Mucosa of gallbladder (tissue), 1 donor: ENCODE results near the gene IP6K2. TPM values are rescaled to one million over a fixed set of nuclear protein-coding genes. Genes with fewer than 3 reads are reported as not detected.
A peak's percentile ranks its signal among the peaks of the same experiment; 100 is the strongest.
"Not testable (repeated sequence)": the region's sequence is repeated elsewhere in the genome, so short reads cannot be mapped to it uniquely, and the experiment has no call there.

Source experiments
- DNase-seq: peaks from one replicate; pipeline ENCODE4 v3.0.0-alpha.2; 2020; ENCODE audit warnings: low spot score
- total RNA-seq: library from RNA; stranded (reverse); gene quantifications from one replicate; pipeline ENCODE4 v1.2.1, GENCODE V29; 2021
- donor health status: DM: no; HTN: no; CAD: no.

Gene IP6K2
- total RNA-seq, 1 donor from 2014 or later = 98.3 TPM

DNA sequence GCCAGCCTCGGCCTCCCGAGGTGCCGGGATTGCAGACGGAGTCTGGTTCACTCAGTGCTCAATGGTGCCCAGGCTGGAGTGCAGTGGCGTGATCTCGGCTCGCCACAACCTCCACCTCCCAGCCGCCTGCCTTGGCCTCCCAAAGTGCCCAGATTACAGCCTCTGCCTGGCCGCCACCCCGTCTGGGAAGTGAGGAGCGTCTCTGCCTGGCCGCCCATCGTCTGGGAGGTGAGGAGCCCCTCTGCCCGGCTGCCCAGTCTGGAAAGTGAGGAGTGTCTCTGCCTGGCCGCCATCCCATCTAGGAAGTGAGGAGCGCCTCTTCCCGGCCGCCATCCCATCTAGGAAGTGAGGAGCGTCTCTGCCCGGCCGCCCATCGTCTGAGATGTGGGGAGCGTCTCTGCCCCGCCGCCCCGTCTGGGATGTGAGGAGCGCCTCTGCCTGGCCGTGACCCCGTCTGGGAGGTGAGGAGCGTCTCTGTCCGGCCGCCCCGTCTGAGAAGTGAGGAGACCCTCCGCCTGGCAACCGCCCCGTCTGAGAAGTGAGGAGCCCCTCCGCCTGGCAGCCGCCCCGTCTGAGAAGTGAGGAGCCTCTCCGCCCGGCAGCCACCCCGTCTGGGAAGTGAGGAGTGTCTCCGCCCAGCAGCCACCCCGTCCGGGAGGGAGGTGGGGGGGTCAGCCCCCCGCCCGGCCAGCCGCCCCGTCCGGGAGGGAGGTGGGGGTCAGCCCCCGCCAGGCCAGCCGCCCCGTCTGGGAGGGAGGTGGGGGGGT, 16.9 kb upstream of the IP6K2 start:
- DNase-seq = not testable (repeated sequence)

DNA sequence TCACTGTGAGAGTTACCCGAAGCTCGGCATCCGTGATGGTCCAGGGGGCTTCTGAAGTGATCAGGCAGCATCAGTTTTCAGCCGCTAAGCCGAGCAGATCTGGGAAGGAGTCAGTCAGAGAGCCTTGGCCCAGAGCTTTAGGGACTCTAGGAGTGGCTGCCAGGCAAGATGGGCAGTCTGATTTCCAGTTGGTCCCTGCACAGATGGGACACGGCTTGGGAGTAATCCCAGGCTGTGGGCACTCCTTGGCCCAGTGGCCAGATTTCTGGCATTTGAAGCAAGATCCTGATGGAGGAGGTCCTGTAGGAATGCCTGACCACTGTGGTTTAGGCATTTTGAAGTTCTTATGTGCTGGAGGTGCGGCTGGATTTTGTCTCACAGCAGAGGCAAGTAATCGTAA, 10.5 kb upstream of the IP6K2 start:
- no peak for DNase-seq

DNA sequence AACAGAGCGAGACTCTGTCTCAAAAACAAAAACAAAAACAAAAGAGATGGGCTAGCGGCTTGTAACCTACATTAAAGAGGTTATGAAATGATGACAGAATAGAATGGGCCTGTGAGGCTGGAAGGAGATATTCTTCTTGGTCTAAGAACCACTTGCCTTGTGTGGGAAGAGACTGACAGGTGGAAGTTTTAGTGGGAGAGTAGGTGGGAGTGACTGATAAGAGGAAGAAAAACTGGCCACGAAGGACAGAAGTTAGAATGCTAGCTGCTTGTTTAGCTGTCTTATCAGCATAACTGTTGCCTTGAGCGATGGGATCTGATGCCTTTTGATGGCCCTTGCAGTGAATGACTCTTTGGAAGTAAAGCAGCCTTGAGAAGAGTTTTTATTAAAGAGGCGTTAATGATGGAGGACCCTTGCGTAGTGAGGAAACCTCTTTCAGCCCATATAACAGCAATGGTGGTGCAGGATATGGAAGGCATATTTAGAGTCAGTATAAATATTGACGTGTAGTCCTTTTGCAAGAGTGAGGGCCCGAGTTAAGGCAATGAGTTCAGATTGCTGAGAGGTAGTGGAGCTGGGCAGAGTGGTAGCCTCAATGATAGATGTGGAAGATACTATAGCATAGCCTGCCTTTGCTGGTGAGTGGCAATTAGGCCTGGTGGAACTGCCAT, 8.3 kb upstream of the IP6K2 start:
- not testable (repeated sequence) for DNase-seq

DNA sequence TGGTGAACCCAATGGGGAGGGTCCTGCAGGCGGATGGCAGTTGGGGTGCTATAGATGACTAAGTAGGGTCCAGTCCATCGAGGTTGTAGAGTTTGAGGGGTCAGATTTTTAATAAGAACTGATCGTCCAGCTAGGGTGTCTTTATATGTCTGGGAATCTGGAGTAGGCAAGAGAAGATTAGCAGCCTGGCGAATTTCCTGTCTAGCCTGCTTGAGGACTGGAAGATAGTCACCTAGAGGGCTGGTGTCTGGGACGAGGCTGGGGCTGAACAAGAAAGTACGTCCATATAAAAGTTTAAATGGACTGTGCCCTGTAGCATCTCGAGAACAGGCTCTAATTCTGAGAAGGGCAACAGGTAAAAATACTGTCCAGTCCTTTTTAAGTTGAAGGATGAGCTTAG, 6.7 kb upstream of the IP6K2 start:
- no peak for DNase-seq

GRCh38 chr3:48723293-48723692, 6.3 kb upstream of the IP6K2 start:
- DNase-seq = not testable (repeated sequence)

GRCh38 chr3:48716508-48716981, 476 bp downstream of the IP6K2 start:
- DNase-seq = no peak

GRCh38 chr3:48715174-48715800, 1.7 kb downstream of the IP6K2 start:
- DNase-seq = no peak

GRCh38 chr3:48711727-48712126, 5.3 kb downstream of the IP6K2 start:
- DNase-seq = no peak

- DNase-seq = no peak
Measured at GRCh38 chr3:48709051-48709461, 8.0 kb downstream of the IP6K2 start.

DNA sequence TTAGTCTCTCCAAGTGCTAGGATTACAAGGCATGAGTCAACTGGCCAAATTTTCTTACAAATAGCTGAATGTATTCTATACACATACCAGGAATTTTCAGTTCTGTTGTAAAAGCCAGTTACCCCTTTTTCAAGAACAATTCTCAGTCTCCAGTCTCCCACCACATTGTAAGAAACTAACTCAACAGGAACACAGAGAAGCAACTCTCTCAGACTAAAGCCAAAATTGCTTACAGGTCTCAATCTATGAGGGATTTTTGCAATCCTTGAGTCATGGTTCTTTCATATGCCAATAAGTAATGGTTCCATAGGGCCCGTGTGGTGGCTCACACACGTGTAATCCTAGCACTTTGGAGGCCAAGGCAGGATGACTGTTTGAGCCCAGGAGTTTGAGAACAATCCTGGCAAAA, 8.5 kb downstream of the IP6K2 start:
- DNase-seq = no peak

DNA sequence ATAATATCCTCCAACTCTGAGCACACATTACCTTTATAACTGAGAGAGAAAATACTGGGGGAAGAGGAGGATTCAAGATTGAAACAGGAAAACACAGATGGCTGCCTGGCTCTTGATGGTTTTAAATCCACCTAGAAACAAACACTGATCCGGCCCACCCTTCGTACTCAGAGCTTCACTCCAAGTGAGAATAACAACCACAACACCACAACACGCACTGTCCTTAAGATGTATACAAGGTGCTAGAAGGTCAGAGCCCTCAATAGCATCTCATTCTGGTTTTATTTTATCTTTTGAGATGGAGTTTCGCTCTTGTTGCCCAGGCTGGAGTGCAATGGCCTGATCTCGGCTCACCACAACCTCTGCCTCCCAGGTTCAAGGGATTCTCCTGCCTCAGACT, 9.9 kb downstream of the IP6K2 start:
- no peak for DNase-seq

DNA sequence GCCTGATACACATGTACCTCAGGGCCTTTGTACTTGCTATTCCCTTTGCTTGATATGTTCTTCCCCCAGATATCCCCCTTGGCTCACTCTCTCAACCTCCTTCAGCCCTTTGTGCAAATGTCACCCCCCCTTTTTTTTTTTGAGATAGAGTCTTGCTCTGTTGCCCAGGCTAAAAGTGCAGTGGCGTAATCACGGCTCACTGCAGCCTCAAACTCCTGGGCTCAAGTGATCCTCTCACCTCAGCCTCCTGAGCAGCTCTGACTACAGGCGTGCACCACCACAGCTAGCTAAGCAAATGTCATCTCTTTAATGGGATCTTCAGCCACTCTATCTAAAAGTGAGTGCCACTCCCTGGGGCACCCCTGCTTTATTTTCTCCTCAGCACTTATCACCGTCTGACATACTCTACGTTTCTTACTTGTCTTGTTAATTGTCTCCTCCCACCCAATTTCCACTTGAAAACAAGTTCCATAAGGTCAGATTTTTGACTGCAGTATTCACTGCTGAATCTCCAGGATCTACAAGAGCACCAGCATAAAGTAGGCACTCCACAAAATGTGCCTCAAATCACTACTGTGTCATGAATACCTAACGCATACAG, 14.6 kb downstream of the IP6K2 start:
- DNase-seq = no peak

DNA sequence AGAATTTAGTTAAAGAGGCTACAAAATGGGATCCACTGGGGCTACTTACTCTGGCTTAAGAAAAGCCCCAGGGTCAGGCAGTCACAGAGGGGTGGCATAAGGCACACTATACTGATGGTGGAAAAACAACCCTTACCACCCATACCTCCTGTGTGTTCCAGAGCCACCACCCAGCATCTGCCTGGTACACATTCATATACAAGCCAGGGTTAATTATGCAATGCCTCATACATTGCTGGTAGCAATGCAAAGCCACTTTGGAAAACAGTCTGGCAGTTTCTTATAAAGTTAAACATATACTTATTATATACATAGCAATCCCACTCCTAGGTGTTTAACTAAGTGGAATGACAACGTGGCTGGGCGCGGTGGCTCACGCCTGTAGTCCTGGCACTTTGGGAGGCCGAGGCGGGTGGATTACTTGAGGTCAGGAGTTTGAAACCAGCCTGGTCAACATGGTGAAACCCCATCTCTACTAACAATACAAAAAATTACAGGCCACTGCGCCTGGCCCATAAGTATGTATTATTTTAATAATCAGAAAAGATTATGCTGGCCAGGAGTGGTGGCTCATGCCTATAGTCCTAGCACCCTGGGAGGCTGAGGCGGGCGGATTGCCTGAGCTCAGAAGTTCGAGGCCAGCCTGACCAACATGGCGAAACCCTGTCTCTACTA, 16.2 kb downstream of the IP6K2 start:
- no peak for DNase-seq

GRCh38 chr3:48698891-48699290, 18.1 kb downstream of the IP6K2 start:
- no peak for DNase-seq

DNA sequence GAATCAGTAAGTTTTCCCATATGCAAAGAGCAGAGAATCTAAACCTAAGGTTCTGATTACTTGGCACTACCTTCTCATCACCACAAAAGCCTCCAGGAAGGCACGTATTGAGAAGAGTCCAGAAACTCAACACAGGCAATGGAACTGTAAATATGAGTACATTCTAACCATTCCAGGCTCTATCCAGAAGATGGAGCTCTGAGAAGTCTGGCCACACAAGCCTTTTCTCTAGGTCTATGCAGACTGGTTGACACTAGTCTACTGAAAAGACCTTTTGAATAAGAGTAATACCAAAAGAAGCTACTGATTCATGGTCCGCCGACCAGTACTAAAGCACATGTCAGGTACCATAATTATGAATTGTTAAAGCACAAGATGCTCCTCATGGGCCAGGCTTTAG, 19.1 kb downstream of the IP6K2 start:
- no peak for DNase-seq

- no peak for DNase-seq
Measured at GRCh38 chr3:48696601-48697000, 20.4 kb downstream of the IP6K2 start.

DNA sequence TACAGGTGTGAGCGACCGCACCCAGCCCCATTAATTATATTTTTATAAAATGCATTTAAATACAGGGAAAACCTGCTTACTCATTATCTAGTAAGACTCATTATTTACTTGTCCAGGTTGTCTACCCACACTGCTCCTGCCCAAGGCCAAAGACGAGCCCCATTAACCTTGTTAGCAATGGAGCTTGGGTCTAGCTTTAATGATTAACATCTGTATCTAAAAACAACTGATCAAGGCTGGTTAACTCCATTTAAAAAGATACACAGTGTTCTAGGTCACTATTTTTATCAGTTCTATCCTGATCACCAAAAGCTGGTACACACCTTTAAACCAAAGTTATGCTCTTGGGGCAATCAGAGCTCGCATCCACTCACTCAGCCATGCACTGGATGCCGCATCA, 20.9 kb downstream of the IP6K2 start:
- peak; percentile 18 for DNase-seq

- DNase-seq = peak; percentile 57
Measured at GRCh38 chr3:48695393-48695753, 21.6 kb downstream of the IP6K2 start.

- peak; percentile 81 for DNase-seq
Measured at GRCh38 chr3:48694610-48695392, 22.2 kb downstream of the IP6K2 start.

DNA sequence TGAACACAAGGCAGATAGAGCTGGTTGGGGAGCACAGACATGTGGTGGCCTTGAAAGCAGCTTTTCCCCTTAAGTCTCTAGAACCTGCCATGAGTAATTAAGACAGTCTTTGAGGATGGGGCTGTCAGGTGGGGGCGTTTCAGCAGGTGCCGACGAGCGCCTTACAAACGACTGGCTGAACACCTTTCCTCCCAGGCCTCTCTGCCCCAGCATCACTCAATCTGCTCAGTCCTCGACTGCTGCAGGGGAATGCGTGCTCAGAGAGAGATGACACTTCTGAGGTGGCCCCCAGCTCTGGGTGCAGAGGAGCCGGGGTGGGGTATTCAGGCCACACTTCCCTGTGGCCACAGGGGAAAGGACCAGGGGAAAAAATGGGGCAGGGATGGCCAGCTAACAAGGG, 23.2 kb downstream of the IP6K2 start:
- DNase-seq = no peak

DNA sequence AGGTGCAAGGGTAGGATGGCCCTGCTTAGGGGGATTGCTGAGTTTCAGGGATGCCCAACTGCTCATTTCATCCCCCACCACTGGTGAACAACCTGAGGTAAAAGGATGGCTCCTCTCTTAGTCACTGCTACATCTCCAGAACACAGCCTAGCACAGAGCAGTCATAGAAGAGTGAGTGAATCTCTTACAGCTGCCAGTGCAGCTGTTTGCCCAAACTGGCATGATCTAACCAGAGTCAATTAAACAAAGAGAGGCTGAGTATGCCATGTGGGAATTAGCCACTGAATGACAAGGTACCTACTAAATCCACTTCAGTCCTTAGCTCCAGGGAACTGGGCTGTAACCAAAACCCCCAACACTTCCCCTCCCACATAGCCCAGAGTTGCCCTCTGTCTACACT, 24.5 kb downstream of the IP6K2 start:
- no peak for DNase-seq
